A549 (cell line): ENCODE measurements around the gene ZNF724.

Experiments used
- BHLHE40 ChIP-seq: IDR thresholded peaks from 2 replicates; pipeline ENCODE4 v1.6.1; 2012; ENCODE audit warnings: low read depth, low read length, inconsistent platforms
- CTCF ChIP-seq: fragments of >200 bp; sonication (Bioruptor Twin); formaldehyde crosslinking; IDR thresholded peaks from 3 replicates; pipeline ENCODE4 v1.5.1; 2016
- EP300 ChIP-seq, 2 experiments: fragments of >200 bp; sonication (Bioruptor Twin); formaldehyde crosslinking; IDR thresholded peaks; 2 replicates in 1 of 2; 3 replicates in 1 of 2; pipeline ENCODE4 v1.6.1; 2016 to 2017
- ESRRA ChIP-seq: fragments of 150-350 bp; IDR thresholded peaks from 2 replicates; pipeline ENCODE4 v1.6.1; 2014; ENCODE audit warnings: mild to moderate bottlenecking, low read length, borderline replicate concordance
- HDAC2 ChIP-seq: fragments of 200-600 bp; sonication (generic); IDR thresholded peaks from 2 replicates; pipeline ENCODE4 v1.6.1; 2016
- KDM1A ChIP-seq: fragments of 200-600 bp; sonication (generic); IDR thresholded peaks from 2 replicates; pipeline ENCODE4 v1.6.1; 2016; ENCODE audit warnings: low read depth, mild to moderate bottlenecking
- MYC ChIP-seq: IDR thresholded peaks from 2 replicates; pipeline ENCODE4 v1.6.1; 2012; ENCODE audit warnings: mild to moderate bottlenecking, inconsistent platforms, low read length, improper control_type of control experiment, borderline replicate concordance
- PHF8 ChIP-seq: fragments of 200-600 bp; sonication (generic); IDR thresholded peaks from 2 replicates; pipeline ENCODE4 v1.6.1; 2016; ENCODE audit warnings: low read depth, mild to moderate bottlenecking, antibody characterized with exemption, moderate library complexity, borderline replicate concordance
- POLR2A ChIP-seq: IDR thresholded peaks from 2 replicates; pipeline ENCODE4 v1.6.1; 2012; ENCODE audit warnings: mild to moderate bottlenecking, low read length
- RAD21 ChIP-seq, 2 experiments: fragments of >200 bp in 1 of 2; sonication (Bioruptor Twin) in 1 of 2; formaldehyde crosslinking in 1 of 2; IDR thresholded peaks in 1 of 2; conservative IDR thresholded peaks in 1 of 2; 2 replicates in 1 of 2; 3 replicates in 1 of 2; pipeline ENCODE4 v1.6.1; 2012 to 2018; ENCODE audit warnings: inconsistent platforms in 1 of 2
- RNF2 ChIP-seq: fragments of 200-600 bp; sonication (generic); IDR thresholded peaks from 2 replicates; pipeline ENCODE4 v1.6.1; 2016; ENCODE audit warnings: low read depth, mild to moderate bottlenecking, antibody characterized with exemption, moderate library complexity, borderline replicate concordance
- USF2 ChIP-seq: fragments of 450-650 bp; IDR thresholded peaks from 2 replicates; pipeline ENCODE4 v1.6.1; 2014; ENCODE audit warnings: antibody characterized with exemption
- TF ChIP-seq, protein P1 (sequence below): fragments of 200-600 bp; sonication (generic); IDR thresholded peaks from 2 replicates; pipeline ENCODE4 v1.6.1; 2016; ENCODE audit warnings: antibody characterized with exemption, mild to moderate bottlenecking, moderate library complexity

GRCh38 chr19:23254141-23254910 is 4.1 kb upstream of the ZNF724 start:
- TF ChIP-seq RNF2 (no peak), HDAC2 (no peak), CTCF (no peak), EP300 (IDR thresholded peaks at IDR 0.05) (no peak), ESRRA (no peak), BHLHE40 (no peak), PHF8 (no peak), KDM1A (no peak), MYC (no peak), POLR2A (no peak), RAD21 (conservative IDR thresholded peaks at IDR 0.05 in 1 of 2, IDR thresholded peaks at IDR 0.05 in 1 of 2) (no peak), USF2 (no peak)
- TF ChIP-seq, protein P1, sequence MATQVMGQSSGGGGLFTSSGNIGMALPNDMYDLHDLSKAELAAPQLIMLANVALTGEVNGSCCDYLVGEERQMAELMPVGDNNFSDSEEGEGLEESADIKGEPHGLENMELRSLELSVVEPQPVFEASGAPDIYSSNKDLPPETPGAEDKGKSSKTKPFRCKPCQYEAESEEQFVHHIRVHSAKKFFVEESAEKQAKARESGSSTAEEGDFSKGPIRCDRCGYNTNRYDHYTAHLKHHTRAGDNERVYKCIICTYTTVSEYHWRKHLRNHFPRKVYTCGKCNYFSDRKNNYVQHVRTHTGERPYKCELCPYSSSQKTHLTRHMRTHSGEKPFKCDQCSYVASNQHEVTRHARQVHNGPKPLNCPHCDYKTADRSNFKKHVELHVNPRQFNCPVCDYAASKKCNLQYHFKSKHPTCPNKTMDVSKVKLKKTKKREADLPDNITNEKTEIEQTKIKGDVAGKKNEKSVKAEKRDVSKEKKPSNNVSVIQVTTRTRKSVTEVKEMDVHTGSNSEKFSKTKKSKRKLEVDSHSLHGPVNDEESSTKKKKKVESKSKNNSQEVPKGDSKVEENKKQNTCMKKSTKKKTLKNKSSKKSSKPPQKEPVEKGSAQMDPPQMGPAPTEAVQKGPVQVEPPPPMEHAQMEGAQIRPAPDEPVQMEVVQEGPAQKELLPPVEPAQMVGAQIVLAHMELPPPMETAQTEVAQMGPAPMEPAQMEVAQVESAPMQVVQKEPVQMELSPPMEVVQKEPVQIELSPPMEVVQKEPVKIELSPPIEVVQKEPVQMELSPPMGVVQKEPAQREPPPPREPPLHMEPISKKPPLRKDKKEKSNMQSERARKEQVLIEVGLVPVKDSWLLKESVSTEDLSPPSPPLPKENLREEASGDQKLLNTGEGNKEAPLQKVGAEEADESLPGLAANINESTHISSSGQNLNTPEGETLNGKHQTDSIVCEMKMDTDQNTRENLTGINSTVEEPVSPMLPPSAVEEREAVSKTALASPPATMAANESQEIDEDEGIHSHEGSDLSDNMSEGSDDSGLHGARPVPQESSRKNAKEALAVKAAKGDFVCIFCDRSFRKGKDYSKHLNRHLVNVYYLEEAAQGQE = no peak
